ENCODE measurements around the gene VASH1.
"Not testable (repeated sequence)": the region's sequence is repeated elsewhere in the genome, so short reads cannot be mapped to it uniquely, and the experiment has no call there.

Gene VASH1

DNA sequence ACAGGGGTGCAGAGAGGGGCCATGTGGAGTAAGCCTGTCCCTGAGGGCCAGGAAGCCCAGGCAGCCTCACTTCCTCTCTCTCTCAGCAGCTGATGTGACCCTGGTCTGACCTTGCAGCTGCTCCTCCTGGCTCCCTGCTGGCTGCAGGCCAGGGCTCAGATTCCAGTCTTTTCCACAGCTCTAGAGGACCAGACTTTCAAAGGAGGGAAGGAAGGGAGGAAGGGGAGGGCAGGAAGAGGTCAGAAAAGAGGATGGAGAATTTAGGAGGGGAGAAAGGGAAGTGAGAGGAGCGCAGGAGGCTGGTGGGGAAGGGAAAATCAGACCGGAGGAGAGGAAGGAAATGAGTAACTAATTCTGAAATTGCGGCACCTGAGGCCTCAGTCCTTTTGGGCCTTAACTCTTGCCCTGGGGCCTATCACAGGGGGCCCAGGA is 40.9 kb upstream of the VASH1 start:
- H3K9ac ChIP-seq (ENCODE audit: low read length in 5 of 5), result peak overlapping the region in 1 of 5 donors; percentile 0
- H3K4me1 ChIP-seq (ENCODE audit: control insufficient read depth in 5 of 5, insufficient read depth in 5 of 5, low read length in 5 of 5), result peaks cover 15 to 50% (median 37%) of the 10 kb centered on the region in 5 donors
- H3K27me3 ChIP-seq (ENCODE audit: control insufficient read depth in 5 of 5, insufficient read depth in 4 of 5, low read length in 5 of 5), result no peaks in the 10 kb centered on the region
- no peaks in the 10 kb centered on the region for H3K9me3 ChIP-seq (ENCODE audit: control insufficient read depth in 5 of 5, low read length in 5 of 5)
- no peak overlapping the region for H3K4me3 ChIP-seq (ENCODE audit: low read depth in 1 of 5, low read length in 5 of 5)
- peak overlapping the region; percentile 80 for H3K27ac ChIP-seq (ENCODE audit: low read depth, low read length)
- no peaks in the 10 kb centered on the region for H3K36me3 ChIP-seq (ENCODE audit: control insufficient read depth in 5 of 5, insufficient read depth in 5 of 5, low read length in 5 of 5)

DNA sequence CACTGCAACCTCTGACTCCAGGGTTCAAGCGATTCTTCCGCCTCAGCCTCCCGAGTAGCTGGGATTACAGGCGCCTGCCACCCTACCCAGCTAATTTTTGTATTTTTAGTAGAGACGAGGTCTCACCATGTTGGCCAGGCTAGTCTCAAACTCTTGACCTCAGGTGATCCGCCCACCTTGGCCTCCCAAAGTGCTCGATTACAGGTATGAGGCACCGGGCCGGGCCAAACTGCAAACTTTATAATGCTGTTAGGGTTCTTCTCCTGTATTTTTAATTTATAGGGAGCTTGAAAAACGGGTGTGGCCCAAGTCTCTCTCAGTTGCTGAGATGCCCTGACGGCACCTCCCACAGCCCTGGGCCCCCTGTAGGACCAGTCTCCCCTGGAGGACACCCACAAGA is 39.8 kb upstream of the VASH1 start:
- not testable (repeated sequence) for H3K36me3 ChIP-seq (ENCODE audit: control insufficient read depth in 5 of 5, insufficient read depth in 5 of 5, low read length in 5 of 5); H3K27me3 ChIP-seq (ENCODE audit: control insufficient read depth in 5 of 5, insufficient read depth in 4 of 5, low read length in 5 of 5); H3K9ac ChIP-seq (ENCODE audit: low read length in 5 of 5); H3K9me3 ChIP-seq (ENCODE audit: control insufficient read depth in 5 of 5, low read length in 5 of 5); H3K4me3 ChIP-seq (ENCODE audit: low read depth in 1 of 5, low read length in 5 of 5); H3K27ac ChIP-seq (ENCODE audit: low read depth, low read length)
- H3K4me1 ChIP-seq (ENCODE audit: control insufficient read depth in 5 of 5, insufficient read depth in 5 of 5, low read length in 5 of 5), result peaks cover 15 to 41% (median 30%) of the 10 kb centered on the region in 5 donors

DNA sequence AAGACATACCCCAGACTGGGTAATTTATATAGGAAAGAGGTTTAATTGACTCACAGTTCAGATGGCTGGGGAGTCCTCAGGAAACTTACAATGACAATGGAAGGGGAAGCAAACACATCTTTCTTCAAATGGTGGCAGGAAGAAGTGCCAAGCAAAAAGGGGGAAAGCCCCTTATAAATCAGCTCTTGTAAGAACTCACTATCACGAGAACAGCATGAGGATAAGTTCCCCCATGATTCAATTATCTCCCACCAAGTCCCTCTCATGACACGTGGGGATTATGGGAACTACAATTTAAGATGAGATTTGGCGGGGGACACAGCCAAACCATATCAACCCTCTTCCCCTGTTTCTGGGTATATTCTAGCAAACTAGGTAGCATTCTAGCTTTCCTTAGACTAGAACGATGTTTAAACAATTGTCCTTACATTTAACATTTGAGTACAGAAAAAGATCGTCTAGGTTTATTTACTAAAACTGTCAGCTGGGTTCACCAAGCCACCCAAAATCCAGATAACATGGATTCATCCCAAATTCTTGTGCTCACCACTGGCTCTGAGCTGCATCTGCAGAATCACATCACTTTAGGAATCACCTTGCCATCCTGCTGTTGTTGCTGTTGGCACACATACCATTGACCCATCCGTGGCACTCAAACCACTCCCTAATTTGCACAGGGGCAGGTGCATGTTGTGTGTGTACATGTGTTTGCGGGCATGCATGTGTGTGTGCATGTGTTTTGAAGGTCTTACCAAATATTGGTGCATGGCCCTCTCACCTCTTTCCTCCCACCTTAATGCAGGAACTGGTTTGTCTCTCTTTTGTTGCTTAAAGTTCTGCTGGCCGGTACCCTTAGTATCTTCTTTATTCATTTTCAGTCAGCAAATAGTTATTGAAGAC is 36.4 kb upstream of the VASH1 start:
- H3K36me3 ChIP-seq (ENCODE audit: control insufficient read depth in 5 of 5, insufficient read depth in 5 of 5, low read length in 5 of 5), result no peaks in the 10 kb centered on the region
- H3K27ac ChIP-seq (ENCODE audit: low read depth, low read length), result no peak overlapping the region
- H3K4me3 ChIP-seq (ENCODE audit: low read depth in 1 of 5, low read length in 5 of 5), result no peak overlapping the region
- no peaks in the 10 kb centered on the region for H3K9me3 ChIP-seq (ENCODE audit: control insufficient read depth in 5 of 5, low read length in 5 of 5)
- H3K9ac ChIP-seq (ENCODE audit: low read length in 5 of 5), result no peak overlapping the region
- H3K4me1 ChIP-seq (ENCODE audit: control insufficient read depth in 5 of 5, insufficient read depth in 5 of 5, low read length in 5 of 5), result peaks cover 7 to 30% (median 21%) of the 10 kb centered on the region in 5 donors
- no peaks in the 10 kb centered on the region for H3K27me3 ChIP-seq (ENCODE audit: control insufficient read depth in 5 of 5, insufficient read depth in 4 of 5, low read length in 5 of 5)

DNA sequence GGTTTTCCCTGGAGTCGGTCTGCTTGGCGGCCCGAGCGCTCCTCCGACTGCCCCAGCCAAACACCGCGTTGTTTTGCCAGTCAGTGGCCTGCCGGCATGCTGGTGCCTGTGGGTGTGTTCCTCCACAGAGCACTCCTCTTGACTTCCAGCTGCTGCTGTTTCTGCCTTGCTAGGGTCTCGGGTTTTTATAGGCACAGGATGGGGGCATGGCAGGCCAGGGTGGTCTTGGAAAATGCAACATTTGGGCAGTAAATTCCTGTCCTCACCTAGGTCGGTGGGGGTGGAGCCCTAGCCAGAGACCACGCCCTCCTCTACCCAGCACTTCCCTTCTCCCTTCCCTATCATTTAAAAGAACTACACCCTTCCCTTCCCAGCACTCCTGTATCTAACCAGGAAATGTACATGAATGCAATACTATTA is 34.7 kb upstream of the VASH1 start:
- Histone ChIP-seq H3K4me3 (ENCODE audit: low read depth in 1 of 5, low read length in 5 of 5) (no peak overlapping the region), H3K27ac (ENCODE audit: low read depth, low read length) (no peak overlapping the region), H3K4me1 (ENCODE audit: control insufficient read depth in 5 of 5, insufficient read depth in 5 of 5, low read length in 5 of 5) (peaks cover 0 to 19% (median 7%) of the 10 kb centered on the region in 5 donors)

DNA sequence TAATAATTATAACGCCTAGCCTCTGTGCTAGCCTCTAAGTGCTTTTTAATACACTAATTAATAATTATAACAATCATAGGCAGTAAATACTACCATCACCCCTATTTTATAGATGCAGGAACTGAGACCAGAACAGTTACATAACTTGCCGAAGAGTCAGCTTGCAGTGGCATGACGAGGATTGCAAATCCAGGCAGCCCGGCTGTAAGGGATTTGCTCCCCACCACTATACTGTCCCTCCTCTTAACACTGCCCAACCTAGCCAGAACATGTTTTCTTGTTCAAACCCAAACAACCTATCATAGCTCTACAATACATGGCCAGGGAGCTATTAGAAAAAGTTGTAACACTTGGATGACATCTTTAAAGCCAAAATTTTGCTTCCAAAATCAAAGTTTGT is 33.9 kb upstream of the VASH1 start:
- H3K9me3 ChIP-seq (ENCODE audit: control insufficient read depth in 5 of 5, low read length in 5 of 5), result no peaks in the 10 kb centered on the region
- H3K4me1 ChIP-seq (ENCODE audit: control insufficient read depth in 5 of 5, insufficient read depth in 5 of 5, low read length in 5 of 5), result peaks cover 0 to 19% (median 7%) of the 10 kb centered on the region in 5 donors
- no peak overlapping the region for H3K27ac ChIP-seq (ENCODE audit: low read depth, low read length)
- no peaks in the 10 kb centered on the region for H3K27me3 ChIP-seq (ENCODE audit: control insufficient read depth in 5 of 5, insufficient read depth in 4 of 5, low read length in 5 of 5)
- no peak overlapping the region for H3K9ac ChIP-seq (ENCODE audit: low read length in 5 of 5)
- H3K4me3 ChIP-seq (ENCODE audit: low read depth in 1 of 5, low read length in 5 of 5), result no peak overlapping the region
- H3K36me3 ChIP-seq (ENCODE audit: control insufficient read depth in 5 of 5, insufficient read depth in 5 of 5, low read length in 5 of 5), result no peaks in the 10 kb centered on the region

More for the DNA sequence above, 34.7 kb upstream of the VASH1 start:
- H3K36me3 ChIP-seq (ENCODE audit: control insufficient read depth in 5 of 5, insufficient read depth in 5 of 5, low read length in 5 of 5), result no peaks in the 10 kb centered on the region
- no peaks in the 10 kb centered on the region for H3K9me3 ChIP-seq (ENCODE audit: control insufficient read depth in 5 of 5, low read length in 5 of 5)
- H3K9ac ChIP-seq (ENCODE audit: low read length in 5 of 5), result no peak overlapping the region
- no peaks in the 10 kb centered on the region for H3K27me3 ChIP-seq (ENCODE audit: control insufficient read depth in 5 of 5, insufficient read depth in 4 of 5, low read length in 5 of 5)

DNA sequence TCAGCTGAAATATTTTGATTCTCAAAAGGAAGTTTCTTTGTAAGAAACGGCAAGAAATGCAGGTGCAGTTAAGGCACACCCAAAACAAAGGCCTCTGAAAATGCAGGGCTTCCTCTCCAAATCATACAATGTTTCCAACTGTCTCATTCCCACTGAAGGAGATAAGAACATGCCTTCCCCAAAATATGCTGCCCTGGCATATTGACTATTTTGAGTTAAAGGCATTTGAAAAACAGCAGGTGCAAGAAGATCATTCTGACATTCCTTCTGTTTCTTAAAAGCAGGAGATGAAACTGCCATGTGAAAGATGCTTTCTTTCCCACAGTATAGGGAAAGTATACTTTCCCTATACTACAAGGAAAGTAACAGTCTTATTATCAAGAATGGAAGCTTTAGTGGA is 33.4 kb upstream of the VASH1 start:
- Histone ChIP-seq H3K9ac (ENCODE audit: low read length in 5 of 5) (no peak overlapping the region), H3K36me3 (ENCODE audit: control insufficient read depth in 5 of 5, insufficient read depth in 5 of 5, low read length in 5 of 5) (no peaks in the 10 kb centered on the region), H3K9me3 (ENCODE audit: control insufficient read depth in 5 of 5, low read length in 5 of 5) (no peaks in the 10 kb centered on the region), H3K27me3 (ENCODE audit: control insufficient read depth in 5 of 5, insufficient read depth in 4 of 5, low read length in 5 of 5) (no peaks in the 10 kb centered on the region), H3K27ac (ENCODE audit: low read depth, low read length) (no peak overlapping the region), H3K4me3 (ENCODE audit: low read depth in 1 of 5, low read length in 5 of 5) (no peak overlapping the region), H3K4me1 (ENCODE audit: control insufficient read depth in 5 of 5, insufficient read depth in 5 of 5, low read length in 5 of 5) (peaks cover 0 to 19% (median 7%) of the 10 kb centered on the region in 5 donors)

DNA sequence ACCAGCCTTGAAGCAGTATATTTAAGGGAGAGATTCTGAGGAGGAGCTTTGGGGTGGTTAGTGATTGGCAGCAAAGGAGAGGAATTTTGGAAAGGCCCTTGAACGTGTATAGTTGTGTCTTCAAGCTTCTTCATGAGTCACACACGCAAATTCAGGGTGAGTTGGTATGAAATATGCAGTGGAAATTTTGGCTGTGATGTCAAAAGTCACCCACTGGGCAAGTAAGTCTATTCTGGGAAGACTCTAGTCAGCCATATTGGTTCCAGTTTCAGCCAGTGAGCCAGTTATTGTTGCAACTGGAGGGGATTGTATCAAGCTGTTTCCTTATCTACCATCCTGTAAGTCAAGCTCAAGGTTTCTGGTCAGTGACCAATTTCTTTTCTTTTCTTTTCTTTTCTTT is 32.0 kb upstream of the VASH1 start:
- Histone ChIP-seq H3K27ac (ENCODE audit: low read depth, low read length) (no peak overlapping the region), H3K4me1 (ENCODE audit: control insufficient read depth in 5 of 5, insufficient read depth in 5 of 5, low read length in 5 of 5) (peaks cover 0 to 19% (median 7%) of the 10 kb centered on the region in 5 donors), H3K4me3 (ENCODE audit: low read depth in 1 of 5, low read length in 5 of 5) (no peak overlapping the region)

DNA sequence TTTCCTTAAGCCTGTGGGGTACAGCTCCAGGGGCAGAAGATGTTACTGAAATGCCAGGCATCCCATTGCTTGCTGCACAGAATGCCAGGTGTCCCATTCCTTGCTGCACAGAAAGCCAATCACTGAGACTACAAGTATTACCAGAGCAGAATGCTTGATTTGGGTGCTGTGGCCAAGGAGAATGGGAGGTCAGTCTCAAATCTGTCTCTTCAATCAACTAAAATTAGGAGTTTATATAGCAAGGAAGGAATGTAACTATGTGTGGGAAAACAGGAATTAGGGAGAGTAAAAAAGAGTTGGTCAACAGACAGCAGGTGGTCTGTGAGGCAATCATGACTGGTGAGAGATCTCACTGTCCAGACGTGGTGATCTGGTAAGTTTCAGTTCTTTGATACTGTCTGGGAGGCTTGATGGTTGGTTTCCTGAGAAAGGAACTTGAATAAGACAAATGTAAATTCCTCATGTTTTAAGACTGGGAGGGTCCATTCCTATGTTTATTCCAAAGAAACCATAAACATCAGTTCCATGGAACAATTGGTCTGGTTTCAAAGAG is 31.2 kb upstream of the VASH1 start:
- Histone ChIP-seq H3K36me3 (ENCODE audit: control insufficient read depth in 5 of 5, insufficient read depth in 5 of 5, low read length in 5 of 5) (no peaks in the 10 kb centered on the region), H3K4me3 (ENCODE audit: low read depth in 1 of 5, low read length in 5 of 5) (no peak overlapping the region), H3K9me3 (ENCODE audit: control insufficient read depth in 5 of 5, low read length in 5 of 5) (no peaks in the 10 kb centered on the region), H3K4me1 (ENCODE audit: control insufficient read depth in 5 of 5, insufficient read depth in 5 of 5, low read length in 5 of 5) (peaks cover 0 to 19% (median 7%) of the 10 kb centered on the region in 5 donors), H3K9ac (ENCODE audit: low read length in 5 of 5) (no peak overlapping the region), H3K27me3 (ENCODE audit: control insufficient read depth in 5 of 5, insufficient read depth in 4 of 5, low read length in 5 of 5) (no peaks in the 10 kb centered on the region), H3K27ac (ENCODE audit: low read depth, low read length) (no peak overlapping the region)

More for the DNA sequence above, 32.0 kb upstream of the VASH1 start:
- Histone ChIP-seq H3K9me3 (ENCODE audit: control insufficient read depth in 5 of 5, low read length in 5 of 5) (no peaks in the 10 kb centered on the region), H3K9ac (ENCODE audit: low read length in 5 of 5) (no peak overlapping the region), H3K36me3 (ENCODE audit: control insufficient read depth in 5 of 5, insufficient read depth in 5 of 5, low read length in 5 of 5) (no peaks in the 10 kb centered on the region), H3K27me3 (ENCODE audit: control insufficient read depth in 5 of 5, insufficient read depth in 4 of 5, low read length in 5 of 5) (no peaks in the 10 kb centered on the region)

DNA sequence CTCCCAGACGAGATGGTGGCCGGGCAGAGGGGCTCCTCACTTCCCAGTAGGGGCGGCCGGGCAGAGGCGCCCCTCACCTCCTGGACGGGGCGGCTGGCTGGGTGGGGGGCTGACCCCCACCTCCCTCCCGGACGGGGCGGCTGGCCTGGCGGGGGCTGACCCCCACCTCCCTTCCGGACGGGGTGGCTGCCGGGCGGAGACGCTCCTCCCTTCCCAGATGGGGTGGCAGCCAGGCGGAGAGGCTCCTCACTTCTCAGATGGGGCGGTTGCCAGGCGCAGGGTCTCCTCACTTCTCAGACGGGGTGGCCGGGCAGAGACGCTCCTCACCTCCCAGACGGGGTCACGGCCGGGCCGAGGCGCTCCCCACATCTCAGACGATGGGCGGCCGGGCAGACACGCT is 26.8 kb upstream of the VASH1 start:
- not testable (repeated sequence) for H3K9me3 ChIP-seq (ENCODE audit: control insufficient read depth in 5 of 5, low read length in 5 of 5); H3K36me3 ChIP-seq (ENCODE audit: control insufficient read depth in 5 of 5, insufficient read depth in 5 of 5, low read length in 5 of 5); H3K27ac ChIP-seq (ENCODE audit: low read depth, low read length)

DNA sequence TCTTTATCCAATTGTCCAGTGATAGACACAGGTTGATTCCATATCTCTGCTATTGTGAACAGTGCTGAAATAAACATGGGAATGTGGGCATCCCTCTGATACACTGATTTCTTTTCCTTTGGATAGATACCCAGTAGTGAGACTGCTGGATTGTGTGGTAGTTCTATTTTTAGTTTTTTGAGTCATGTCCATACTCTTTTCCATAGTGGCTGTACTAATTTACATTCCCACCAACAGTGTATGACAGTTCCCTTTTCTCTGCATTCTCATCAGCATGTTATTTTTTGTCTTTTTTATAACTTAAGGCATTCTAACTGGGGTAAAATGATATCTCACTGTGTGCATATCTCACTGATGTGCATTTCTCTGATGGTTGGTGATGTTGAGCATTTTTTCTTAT is 24.8 kb upstream of the VASH1 start:
- no peaks in the 10 kb centered on the region for H3K27me3 ChIP-seq (ENCODE audit: control insufficient read depth in 5 of 5, insufficient read depth in 4 of 5, low read length in 5 of 5)
- H3K9me3 ChIP-seq (ENCODE audit: control insufficient read depth in 5 of 5, low read length in 5 of 5), result peaks cover 0 to 4% (median 0%) of the 10 kb centered on the region in 5 donors
- H3K4me3 ChIP-seq (ENCODE audit: low read depth in 1 of 5, low read length in 5 of 5), result no peak overlapping the region
- no peak overlapping the region for H3K9ac ChIP-seq (ENCODE audit: low read length in 5 of 5)
- H3K27ac ChIP-seq (ENCODE audit: low read depth, low read length), result no peak overlapping the region
- H3K4me1 ChIP-seq (ENCODE audit: control insufficient read depth in 5 of 5, insufficient read depth in 5 of 5, low read length in 5 of 5), result no peaks in the 10 kb centered on the region
- H3K36me3 ChIP-seq (ENCODE audit: control insufficient read depth in 5 of 5, insufficient read depth in 5 of 5, low read length in 5 of 5), result no peaks in the 10 kb centered on the region

More for the DNA sequence above, 26.8 kb upstream of the VASH1 start:
- H3K9ac ChIP-seq (ENCODE audit: low read length in 5 of 5); H3K27me3 ChIP-seq (ENCODE audit: control insufficient read depth in 5 of 5, insufficient read depth in 4 of 5, low read length in 5 of 5); H3K4me1 ChIP-seq (ENCODE audit: control insufficient read depth in 5 of 5, insufficient read depth in 5 of 5, low read length in 5 of 5); H3K4me3 ChIP-seq (ENCODE audit: low read depth in 1 of 5, low read length in 5 of 5): not testable (repeated sequence)

Data from subcutaneous abdominal adipose tissue (tissue), 5 donors.